HepG2 (cell line): ENCODE data around the gene CAMK2G. TPM values are rescaled to one million over a fixed set of nuclear protein-coding genes. Genes with fewer than 3 reads are reported as not detected.

Experiments
- ATAC-seq: fragments of 200-7000 bp; cut with Tn5 transposase; 3 replicates; pipeline ENCODE4 v1.9.1; 2020; ENCODE audit warnings: mild to moderate bottlenecking, moderate library complexity
- BruUV-seq: library from RNA; stranded (reverse); fragments of 400-500 nt; replicated peaks from 2 replicates; lab custom pipeline; 2021; lab: Mats Ljungman, UMichigan
- CTCF ChIA-PET: fragments of 300-600 bp; formaldehyde crosslinking; extraction: SDS; loops from one replicate; lab custom pipeline; 2021; ENCODE audit warnings: low total read pairs, inconsistent platforms, low intra/inter-chr PET ratio; lab: Yijun Ruan, JAX
- POLR2A ChIA-PET: fragments of 350-600 bp; sonication (Branson Sonifier 250); formaldehyde crosslinking; loops from one replicate; lab custom pipeline; 2020; ENCODE audit warnings: antibody characterized with exemption, inconsistent platforms; lab: Yijun Ruan, JAX
- DNase-seq: peaks from one replicate; pipeline ENCODE4 v3.0.0-alpha.2; 2015; ENCODE audit warnings: low spot score
- FAIRE-seq: peaks from 3 replicates; lab custom pipeline; 2011; peaks lifted over from hg19 to GRCh38; lab: Jason Lieb, UNC
- H2AFZ ChIP-seq: one replicate; pipeline ENCODE4 v1.6.1; 2011; ENCODE audit warnings: low read length, inconsistent platforms
- H3K27ac ChIP-seq: fragments of 300-600 bp; 3 replicates; pipeline ENCODE4 v1.8.0; 2011; ENCODE audit warnings: mixed run types, mild to moderate bottlenecking, mixed read lengths, low read length, inconsistent platforms; ENCODE audit not compliant: insufficient read depth; ENCODE audit errors: extremely low read length
- H3K27me3 ChIP-seq, 2 experiments: fragments of 200-600 bp in 1 of 2; 2 replicates in 1 of 2; 3 replicates in 1 of 2; pipeline versions ENCODE4 v1.6.0 to v1.8.0; 2011; ENCODE audit warnings: low read length in 2 of 2, mild to moderate bottlenecking in 2 of 2, moderate library complexity in 2 of 2, inconsistent platforms in 1 of 2; ENCODE audit not compliant: insufficient read depth in 2 of 2, control insufficient read depth in 1 of 2
- H3K36me3 ChIP-seq, 2 experiments: fragments of 200-600 bp in 1 of 2; replicated peaks in 1 of 2; 2 replicates in 1 of 2; 3 replicates in 1 of 2; pipeline versions ENCODE4 v1.5.1 to v1.8.0; 2011; ENCODE audit warnings: low read length in 2 of 2, inconsistent platforms in 1 of 2; ENCODE audit not compliant: insufficient read depth in 2 of 2, control insufficient read depth in 1 of 2
- H3K4me1 ChIP-seq: 2 replicates; pipeline ENCODE4 v1.5.1; 2012; ENCODE audit warnings: low read length, inconsistent platforms; ENCODE audit not compliant: insufficient read depth
- H3K4me2 ChIP-seq: 2 replicates; pipeline ENCODE4 v1.6.0; 2011; ENCODE audit warnings: low read depth, low read length, inconsistent platforms
- H3K4me3 ChIP-seq, 3 experiments: fragments of 200-600 bp in 1 of 3; sonication (generic), shearing (Covaris generic) in 1 of 3; replicated peaks in 1 of 3; 2 replicates each; pipeline ENCODE4 v1.5.1; 2011 to 2016; ENCODE audit warnings: low read length in 3 of 3, inconsistent platforms in 2 of 3, low read depth in 2 of 3, mild to moderate bottlenecking in 2 of 3, control low read depth in 1 of 3, mixed read lengths in 1 of 3; ENCODE audit not compliant: insufficient read depth in 1 of 3
- H3K79me2 ChIP-seq: one replicate; pipeline ENCODE4 v1.6.1; 2011; ENCODE audit warnings: low read length, inconsistent platforms; ENCODE audit not compliant: insufficient read depth
- H3K9ac ChIP-seq: 2 replicates; pipeline ENCODE4 v1.6.0; 2011; ENCODE audit warnings: mild to moderate bottlenecking, low read depth, low read length, inconsistent platforms; ENCODE audit not compliant: insufficient read depth
- H3K9me3 ChIP-seq: 2 replicates; pipeline ENCODE4 v1.5.1; 2012; ENCODE audit warnings: mild to moderate bottlenecking, low read length
- H4K20me1 ChIP-seq: 2 replicates; pipeline ENCODE4 v1.6.0; 2011; ENCODE audit warnings: inconsistent platforms, mild to moderate bottlenecking, low read length, moderate library complexity; ENCODE audit not compliant: insufficient read depth
- DMAP1 ChIP-seq: IDR thresholded peaks from 2 replicates; pipeline ENCODE4 v1.6.1; 2016
- MAFG ChIP-seq: sonication (generic); formaldehyde crosslinking; IDR thresholded peaks from 2 replicates; pipeline ENCODE4 v1.5.1; 2020; ENCODE audit warnings: mild to moderate bottlenecking, missing genetic modification reagents
- MXD4 ChIP-seq: IDR thresholded peaks from 2 replicates; pipeline ENCODE4 v1.6.1; 2016; ENCODE audit warnings: mild to moderate bottlenecking, missing biosample characterization, missing genetic modification reagents
- NFYC ChIP-seq: IDR thresholded peaks from 2 replicates; pipeline ENCODE4 v1.6.1; 2016; ENCODE audit warnings: missing genetic modification reagents, missing compliant biosample characterization
- SALL1 ChIP-seq: sonication (generic); formaldehyde crosslinking; IDR thresholded peaks from 2 replicates; pipeline ENCODE4 v1.8.0; 2022; ENCODE audit warnings: mild to moderate bottlenecking, missing genetic modification reagents
- SMC3 ChIP-seq: IDR thresholded peaks from 2 replicates; pipeline ENCODE4 v1.6.1; 2011; ENCODE audit warnings: low read length, improper control_type of control experiment
- SOX5 ChIP-seq: IDR thresholded peaks from 2 replicates; pipeline ENCODE4 v1.6.1; 2016; ENCODE audit warnings: borderline replicate concordance
- ZFP1 ChIP-seq: IDR thresholded peaks from 2 replicates; pipeline ENCODE4 v1.6.1; 2016
- ZFYVE20 ChIP-seq: sonication (generic); formaldehyde crosslinking; IDR thresholded peaks from 2 replicates; pipeline ENCODE4 v1.8.0; 2023; ENCODE audit warnings: low read depth, mild to moderate bottlenecking, moderate library complexity, missing genetic modification reagents, borderline replicate concordance
- ZKSCAN1 ChIP-seq: fragments of 150-350 bp; IDR thresholded peaks from 2 replicates; pipeline ENCODE4 v1.6.1; 2014; ENCODE audit warnings: low read length
- ZMYM3 ChIP-seq: sonication (generic); formaldehyde crosslinking; IDR thresholded peaks from 2 replicates; pipeline ENCODE4 v1.5.1; 2020; ENCODE audit warnings: mild to moderate bottlenecking, missing genetic modification reagents
- ZNF331 ChIP-seq: sonication (generic); formaldehyde crosslinking; IDR thresholded peaks from 2 replicates; pipeline ENCODE4 v1.4.0; 2020; ENCODE audit warnings: missing genetic modification reagents
- ZNF503 ChIP-seq: sonication (generic); formaldehyde crosslinking; IDR thresholded peaks from 2 replicates; pipeline ENCODE4 v1.4.0; 2020; ENCODE audit warnings: missing genetic modification reagents
- ZNF616 ChIP-seq: sonication (generic); formaldehyde crosslinking; IDR thresholded peaks from 2 replicates; pipeline ENCODE4 v1.5.0; 2020; ENCODE audit warnings: low read depth, mild to moderate bottlenecking, missing genetic modification reagents
- WGBS: methylation state at CpG from one replicate; pipeline ENCODE4 v1.1.6; 2017; ENCODE audit warnings: low lambda C conversion rate; 5-methylcytosine and 5-hydroxymethylcytosine counted together
- in situ Hi-C: cut with HindIII; loops from 2 replicates; pipeline ENCODE4 v1.10.0; 2017; ENCODE audit warnings: low pct_unique_long_range_greater_than_20kb; ENCODE audit not compliant: extremely low pct_ligation_motif_present
- intact Hi-C: fragments of 100-400 bp; cut with micrococcal nuclease; formaldehyde crosslinking; loops from one replicate; pipeline ENCODE4 v1.10.0; 2022; ENCODE audit not compliant: unreplicated experiment
- polyA plus RNA-seq, 8 experiments: library from polyadenylated mRNA; depleted of rRNA in 3 of 8; stranded (reverse) in 7 of 8; unstranded in 1 of 8; fragments of >200 nt; fragmentation: Illumina TruSeq in 4 of 8; extraction: Trizol in 4 of 8; gene quantifications; 2 replicates each; pipeline versions ENCODE4 v1.2.1 to v1.2.3, GENCODE V29; 2011 to 2016; ENCODE audit warnings: low read depth in 4 of 8, missing spikeins in 1 of 8, mixed read lengths in 1 of 8; ENCODE audit not compliant: insufficient read depth in 1 of 8
- total RNA-seq, 5 experiments: library from RNA; depleted of rRNA; stranded (reverse); fragments of >200 nt; fragmentation: Illumina TruSeq; extraction: Trizol; gene quantifications; 2 replicates each; pipeline ENCODE4 v1.2.3, GENCODE V29; 2016; ENCODE audit warnings: low read depth in 1 of 5

Gene CAMK2G
- total and polyA plus RNA-seq, 2 of the 13 experiments (the other 11 are each of a cell fraction or from before 2014, with no cell fraction given) = 15.9 to 18.8 TPM

GRCh38 chr10:73878365-73878764 lies 4.0 kb upstream of the CAMK2G start:
- POLR2A ChIA-PET = interaction anchor here (1.7 to 3.0 kb wide), 2 partner anchors 28 to 38 kb away, joined by 4 to 18 read pairs; no protein-coding TSS in a partner anchor
- Histone ChIP-seq H3K4me2 (no peak overlapping the region), H3K27me3 (no peaks in the 10 kb centered on the region; a peak in 2 of 5 replicates), H2AFZ (no peak overlapping the region), H3K27ac (no peak overlapping the region), H4K20me1 (no peaks in the 10 kb centered on the region), H3K79me2 (no peaks in the 10 kb centered on the region), H3K9ac (no peak overlapping the region), H3K36me3 (no peaks in the 10 kb centered on the region), H3K4me3 (no peak overlapping the region), H3K9me3 (no peaks in the 10 kb centered on the region), H3K4me1 (peaks cover 40% of the 10 kb centered on the region)
- FAIRE-seq (no peak), ATAC-seq (no peak), DNase-seq (no peak)
- WGBS = 0% methylated on average over 1 of the region's 1 CpG
- CTCF ChIA-PET = interaction anchor here (3.1 kb wide), 1 partner anchor 29 kb away, joined by 60 read pairs; no protein-coding TSS in a partner anchor
- intact Hi-C loops = loop anchor here (5.0 kb wide), 1 partner anchor 106 kb away; a partner anchor contains a TSS
- in situ Hi-C loops = no loop called here
- no peak for TF ChIP-seq MAFG (CRISPR knock-in tag)
- no peak for TF ChIP-seq MXD4 (CRISPR knock-in tag)
- TF ChIP-seq SALL1 (CRISPR knock-in tag) = no peak
- TF ChIP-seq ZNF616 (CRISPR knock-in tag) = no peak
- no peak for TF ChIP-seq DMAP1 (CRISPR knock-in tag)
- no peak for TF ChIP-seq ZNF503 (CRISPR knock-in tag)
- TF ChIP-seq SMC3 = no peak
- no peak for TF ChIP-seq ZMYM3 (CRISPR knock-in tag)
- TF ChIP-seq ZFYVE20 = no peak
- no peak for TF ChIP-seq ZKSCAN1
- no peak for TF ChIP-seq NFYC
- TF ChIP-seq SOX5 (CRISPR knock-in tag) = no peak
- TF ChIP-seq ZNF331 = no peak
- TF ChIP-seq ZFP1 (CRISPR knock-in tag) = no peak
- no TSS peak for BruUV-seq
